Measurements from ENCODE around the gene C15orf61.

C15orf61 gene

GRCh38 chr15:67556976-67557570, 36.1 kb downstream of the C15orf61 start:
- Histone ChIP-seq H3K27me3 (replicated peaks in 2 of 5; ENCODE audit: control insufficient read depth in 4 of 5, insufficient read depth in 5 of 5, low read length in 4 of 5) (no peaks in the 10 kb centered on the region), H3K27ac (ENCODE audit: insufficient read depth in 1 of 2, low read depth in 1 of 2, low read length in 2 of 2, poor library complexity in 1 of 2, severe bottlenecking in 2 of 2) (no peak overlapping the region), H3K4me3 (ENCODE audit: control insufficient read depth in 1 of 7, extremely low read depth in 1 of 7, insufficient read depth in 4 of 7, low read depth in 2 of 7, low read length in 6 of 7) (no peak overlapping the region), H3K4me1 (ENCODE audit: control extremely low read depth in 1 of 4, control insufficient read depth in 4 of 4, insufficient read depth in 4 of 4, low read length in 3 of 4) (no peaks in the 10 kb centered on the region), H3K9me3 (ENCODE audit: control extremely low read depth in 1 of 5, control insufficient read depth in 4 of 5, insufficient read depth in 2 of 5, low read depth in 1 of 5, low read length in 4 of 5) (peaks cover 0 to 8% (median 2%) of the 10 kb centered on the region in 5 experiments), H3K36me3 (ENCODE audit: control insufficient read depth in 4 of 4, insufficient read depth in 4 of 4, low read length in 3 of 4) (peaks cover 9 to 48% (median 28%) of the 10 kb centered on the region in 4 experiments)
- WGBS (ENCODE audit: insufficient coverage): 50% methylated on average over 1 of the region's 3 CpGs
- POLR2A ChIA-PET: no interaction called here
- CTCF ChIA-PET: no interaction called here
- no peak for DNase-seq

- 100% methylated on average over 4 of the region's 4 CpGs for WGBS (ENCODE audit: insufficient coverage)
- Histone ChIP-seq H3K36me3 (ENCODE audit: control insufficient read depth in 4 of 4, insufficient read depth in 4 of 4, low read length in 3 of 4) (peaks cover 7 to 42% (median 26%) of the 10 kb centered on the region in 4 experiments), H3K4me1 (ENCODE audit: control extremely low read depth in 1 of 4, control insufficient read depth in 4 of 4, insufficient read depth in 4 of 4, low read length in 3 of 4) (no peaks in the 10 kb centered on the region), H3K4me3 (ENCODE audit: control insufficient read depth in 1 of 7, extremely low read depth in 1 of 7, insufficient read depth in 4 of 7, low read depth in 2 of 7, low read length in 6 of 7) (no peak overlapping the region), H3K27me3 (replicated peaks in 2 of 5; ENCODE audit: control insufficient read depth in 4 of 5, insufficient read depth in 5 of 5, low read length in 4 of 5) (no peaks in the 10 kb centered on the region), H3K9me3 (ENCODE audit: control extremely low read depth in 1 of 5, control insufficient read depth in 4 of 5, insufficient read depth in 2 of 5, low read depth in 1 of 5, low read length in 4 of 5) (peaks cover 0 to 8% (median 2%) of the 10 kb centered on the region in 5 experiments), H3K27ac (ENCODE audit: insufficient read depth in 1 of 2, low read depth in 1 of 2, low read length in 2 of 2, poor library complexity in 1 of 2, severe bottlenecking in 2 of 2) (no peak overlapping the region)
- no peak for DNase-seq
- ChIA-PET POLR2A (no interaction called here), CTCF (interaction anchor here (0.6 to 1.6 kb wide), 4 partner anchors 9 to 438 kb away, joined by 3 to 6 read pairs (median 4); no protein-coding TSS in a partner anchor)
Measured at GRCh38 chr15:67558502-67558901, 37.6 kb downstream of the C15orf61 start.

- peaks cover 0 to 8% (median 2%) of the 10 kb centered on the region in 5 experiments for H3K9me3 ChIP-seq (ENCODE audit: control extremely low read depth in 1 of 5, control insufficient read depth in 4 of 5, insufficient read depth in 2 of 5, low read depth in 1 of 5, low read length in 4 of 5)
Measured at GRCh38 chr15:67559158-67559557, 38.2 kb downstream of the C15orf61 start.

GRCh38 chr15:67559576-67559975, 38.6 kb downstream of the C15orf61 start:
- DNase-seq: no peak
- ChIA-PET CTCF (interaction anchor here (0.9 kb wide), 1 partner anchor 9 kb away, joined by 3 read pairs; no protein-coding TSS in a partner anchor), POLR2A (interaction anchor here (0.6 kb wide), 1 partner anchor 638 kb away, joined by 3 read pairs; no protein-coding TSS in a partner anchor)
- H3K27ac ChIP-seq (ENCODE audit: insufficient read depth in 1 of 2, low read depth in 1 of 2, low read length in 2 of 2, poor library complexity in 1 of 2, severe bottlenecking in 2 of 2): no peak overlapping the region
- H3K36me3 ChIP-seq (ENCODE audit: control insufficient read depth in 4 of 4, insufficient read depth in 4 of 4, low read length in 3 of 4): peaks cover 7 to 42% (median 24%) of the 10 kb centered on the region in 4 experiments
- peaks cover 0 to 8% (median 2%) of the 10 kb centered on the region in 5 experiments for H3K9me3 ChIP-seq (ENCODE audit: control extremely low read depth in 1 of 5, control insufficient read depth in 4 of 5, insufficient read depth in 2 of 5, low read depth in 1 of 5, low read length in 4 of 5)
- H3K4me3 ChIP-seq (ENCODE audit: control insufficient read depth in 1 of 7, extremely low read depth in 1 of 7, insufficient read depth in 4 of 7, low read depth in 2 of 7, low read length in 6 of 7): no peak overlapping the region
- H3K4me1 ChIP-seq (ENCODE audit: control extremely low read depth in 1 of 4, control insufficient read depth in 4 of 4, insufficient read depth in 4 of 4, low read length in 3 of 4): peaks cover 0 to 2% (median 0%) of the 10 kb centered on the region in 4 experiments
- no CpG with 5 or more reads among the region's 2 CpGs for WGBS (ENCODE audit: insufficient coverage)
- no peaks in the 10 kb centered on the region for H3K27me3 ChIP-seq (replicated peaks in 2 of 5; ENCODE audit: control insufficient read depth in 4 of 5, insufficient read depth in 5 of 5, low read length in 4 of 5)

More at GRCh38 chr15:67559158-67559557, 38.2 kb downstream of the C15orf61 start:
- ChIA-PET POLR2A (no interaction called here), CTCF (interaction anchor here (1.6 kb wide), 1 partner anchor 9 kb away, joined by 6 read pairs; no protein-coding TSS in a partner anchor)
- 100% methylated on average over 1 of the region's 1 CpG for WGBS (ENCODE audit: insufficient coverage)
- DNase-seq: no peak
- H3K4me1 ChIP-seq (ENCODE audit: control extremely low read depth in 1 of 4, control insufficient read depth in 4 of 4, insufficient read depth in 4 of 4, low read length in 3 of 4): no peaks in the 10 kb centered on the region
- H3K36me3 ChIP-seq (ENCODE audit: control insufficient read depth in 4 of 4, insufficient read depth in 4 of 4, low read length in 3 of 4): peaks cover 7 to 42% (median 25%) of the 10 kb centered on the region in 4 experiments
- no peaks in the 10 kb centered on the region for H3K27me3 ChIP-seq (replicated peaks in 2 of 5; ENCODE audit: control insufficient read depth in 4 of 5, insufficient read depth in 5 of 5, low read length in 4 of 5)
- H3K27ac ChIP-seq (ENCODE audit: insufficient read depth in 1 of 2, low read depth in 1 of 2, low read length in 2 of 2, poor library complexity in 1 of 2, severe bottlenecking in 2 of 2): no peak overlapping the region
- no peak overlapping the region for H3K4me3 ChIP-seq (ENCODE audit: control insufficient read depth in 1 of 7, extremely low read depth in 1 of 7, insufficient read depth in 4 of 7, low read depth in 2 of 7, low read length in 6 of 7)

GRCh38 chr15:67560320-67560719, 39.4 kb downstream of the C15orf61 start:
- H3K9me3 ChIP-seq (ENCODE audit: control extremely low read depth in 1 of 5, control insufficient read depth in 4 of 5, insufficient read depth in 2 of 5, low read depth in 1 of 5, low read length in 4 of 5): peaks cover 0 to 8% (median 2%) of the 10 kb centered on the region in 5 experiments
- peaks cover 7 to 39% (median 23%) of the 10 kb centered on the region in 4 experiments for H3K36me3 ChIP-seq (ENCODE audit: control insufficient read depth in 4 of 4, insufficient read depth in 4 of 4, low read length in 3 of 4)
- WGBS (ENCODE audit: insufficient coverage): 100% methylated on average over 1 of the region's 1 CpG
- CTCF ChIA-PET: interaction anchor here (0.9 kb wide), 1 partner anchor 9 kb away, joined by 3 read pairs; no protein-coding TSS in a partner anchor
- H3K27ac ChIP-seq (ENCODE audit: insufficient read depth in 1 of 2, low read depth in 1 of 2, low read length in 2 of 2, poor library complexity in 1 of 2, severe bottlenecking in 2 of 2): no peak overlapping the region
- POLR2A ChIA-PET: interaction anchor here (0.6 kb wide), 1 partner anchor 639 kb away, joined by 3 read pairs; no protein-coding TSS in a partner anchor
- DNase-seq: no peak
- peaks cover 0 to 8% (median 2%) of the 10 kb centered on the region in 4 experiments for H3K4me1 ChIP-seq (ENCODE audit: control extremely low read depth in 1 of 4, control insufficient read depth in 4 of 4, insufficient read depth in 4 of 4, low read length in 3 of 4)
- H3K4me3 ChIP-seq (ENCODE audit: control insufficient read depth in 1 of 7, extremely low read depth in 1 of 7, insufficient read depth in 4 of 7, low read depth in 2 of 7, low read length in 6 of 7): no peak overlapping the region
- H3K27me3 ChIP-seq (replicated peaks in 2 of 5; ENCODE audit: control insufficient read depth in 4 of 5, insufficient read depth in 5 of 5, low read length in 4 of 5): no peaks in the 10 kb centered on the region

- H3K4me3 ChIP-seq (ENCODE audit: control insufficient read depth in 1 of 7, extremely low read depth in 1 of 7, insufficient read depth in 4 of 7, low read depth in 2 of 7, low read length in 6 of 7): no peak overlapping the region
- no peaks in the 10 kb centered on the region for H3K27me3 ChIP-seq (replicated peaks in 2 of 5; ENCODE audit: control insufficient read depth in 4 of 5, insufficient read depth in 5 of 5, low read length in 4 of 5)
- POLR2A ChIA-PET: no interaction called here
- CTCF ChIA-PET: no interaction called here
- peaks cover under 1 to 27% (median 21%) of the 10 kb centered on the region in 4 experiments for H3K36me3 ChIP-seq (ENCODE audit: control insufficient read depth in 4 of 4, insufficient read depth in 4 of 4, low read length in 3 of 4)
- peaks cover 0 to 8% (median 3%) of the 10 kb centered on the region in 4 experiments for H3K4me1 ChIP-seq (ENCODE audit: control extremely low read depth in 1 of 4, control insufficient read depth in 4 of 4, insufficient read depth in 4 of 4, low read length in 3 of 4)
- no CpG with 5 or more reads among the region's 5 CpGs for WGBS (ENCODE audit: insufficient coverage)
- DNase-seq: no peak
- peaks cover 0 to 6% (median 2%) of the 10 kb centered on the region in 5 experiments for H3K9me3 ChIP-seq (ENCODE audit: control extremely low read depth in 1 of 5, control insufficient read depth in 4 of 5, insufficient read depth in 2 of 5, low read depth in 1 of 5, low read length in 4 of 5)
- no peak overlapping the region for H3K27ac ChIP-seq (ENCODE audit: insufficient read depth in 1 of 2, low read depth in 1 of 2, low read length in 2 of 2, poor library complexity in 1 of 2, severe bottlenecking in 2 of 2)
Measured at GRCh38 chr15:67563092-67563491, 42.2 kb downstream of the C15orf61 start.
